K562 (cell line): Measurements from ENCODE around the gene HTR3B. TPM values are rescaled to one million over a fixed set of nuclear protein-coding genes. Genes with fewer than 3 reads are reported as not detected.
A peak's percentile ranks its signal among the peaks of the same experiment; 100 is the strongest.

Experiments
- ATAC-seq: fragments of 200-7000 bp; cut with Tn5 transposase; 3 replicates; pipeline ENCODE4 v1.9.1; 2020; ENCODE audit warnings: moderate library complexity
- BruUV-seq: library from RNA; stranded (reverse); fragments of 400-500 nt; replicated peaks from 2 replicates; lab custom pipeline; 2021; lab: Mats Ljungman, UMichigan
- CTCF ChIA-PET: fragments of 300-600 bp; formaldehyde crosslinking; extraction: SDS; loops from one replicate; lab custom pipeline; 2021; ENCODE audit warnings: low intra/inter-chr PET ratio; lab: Yijun Ruan, JAX
- POLR2A ChIA-PET: fragments of 300-600, 350-650 bp; sonication (Branson Sonifier 250); formaldehyde crosslinking; extraction: SDS; loops from one replicate; lab custom pipeline; 2021; ENCODE audit warnings: antibody characterized with exemption, inconsistent platforms; lab: Yijun Ruan, JAX
- DNase-seq, 4 experiments: peaks; one replicate each; pipeline versions ENCODE4 v3.0.0 to v3.0.0-alpha.2; 2011 to 2018; ENCODE audit warnings: low spot score in 3 of 4, mixed read lengths in 3 of 4; ENCODE audit errors: extremely low read depth in 1 of 4
- FAIRE-seq: peaks from 2 replicates; lab custom pipeline; 2011; peaks lifted over from hg19 to GRCh38; lab: Jason Lieb, UNC
- H2AFZ ChIP-seq: 2 replicates; pipeline ENCODE4 v1.6.0; 2011; ENCODE audit warnings: low read depth, low read length, control low read depth, inconsistent platforms
- H3K27ac ChIP-seq: fragments of 200-600 bp; 3 replicates; pipeline ENCODE4 v1.8.0; 2011; ENCODE audit warnings: low read depth, mild to moderate bottlenecking, control low read depth, inconsistent platforms, low read length, moderate library complexity, mixed read lengths; ENCODE audit errors: extremely low read depth
- H3K27me3 ChIP-seq, 2 experiments: fragments of 300-600 bp in 1 of 2; 2 replicates in 1 of 2; 3 replicates in 1 of 2; pipeline versions ENCODE4 v1.6.0 to v1.8.0; 2011; ENCODE audit warnings: inconsistent platforms in 2 of 2, low read length in 2 of 2, mild to moderate bottlenecking in 1 of 2, mixed read lengths in 1 of 2, moderate library complexity in 1 of 2; ENCODE audit not compliant: control insufficient read depth in 2 of 2, insufficient read depth in 2 of 2
- H3K36me3 ChIP-seq: fragments of 300-600 bp; 3 replicates; pipeline ENCODE4 v1.8.0; 2011; ENCODE audit warnings: mild to moderate bottlenecking, low read length, inconsistent platforms; ENCODE audit not compliant: control insufficient read depth, insufficient read depth
- H3K4me1 ChIP-seq, 2 experiments: fragments of 200-600 bp in 1 of 2; replicated peaks in 1 of 2; 2 replicates in 1 of 2; 3 replicates in 1 of 2; pipeline versions ENCODE4 v1.5.1 to v1.8.0; 2011; ENCODE audit warnings: inconsistent platforms in 2 of 2, low read length in 2 of 2, mild to moderate bottlenecking in 1 of 2, mixed read lengths in 1 of 2, moderate library complexity in 1 of 2; ENCODE audit not compliant: control insufficient read depth in 2 of 2, insufficient read depth in 2 of 2
- H3K4me2 ChIP-seq: 2 replicates; pipeline ENCODE4 v1.6.1; 2011; ENCODE audit warnings: low read length, control low read depth, inconsistent platforms, mixed read lengths; ENCODE audit not compliant: insufficient read depth
- H3K4me3 ChIP-seq: fragments of 200-600 bp; sonication (generic), shearing (Covaris generic); 2 replicates; pipeline ENCODE4 v1.5.1; 2016; ENCODE audit warnings: control low read depth, inconsistent platforms
- H3K79me2 ChIP-seq: fragments of 200-600 bp; 3 replicates; pipeline ENCODE4 v1.8.0; 2011; ENCODE audit warnings: low read length, inconsistent platforms; ENCODE audit not compliant: control insufficient read depth, insufficient read depth
- H3K9ac ChIP-seq, 2 experiments: 2 replicates each; pipeline versions ENCODE4 v1.6.0 to v1.6.1; 2011; ENCODE audit warnings: low read depth in 2 of 2, low read length in 2 of 2, control low read depth in 1 of 2, inconsistent platforms in 1 of 2, mild to moderate bottlenecking in 1 of 2, mixed read lengths in 1 of 2; ENCODE audit not compliant: insufficient read depth in 1 of 2
- H3K9me1 ChIP-seq: one replicate; pipeline ENCODE4 v1.6.0; 2011; ENCODE audit warnings: inconsistent platforms, mild to moderate bottlenecking, low read length, moderate library complexity; ENCODE audit not compliant: control insufficient read depth, insufficient read depth
- H3K9me3 ChIP-seq: replicated peaks from 2 replicates; pipeline ENCODE4 v1.5.1; 2011; ENCODE audit warnings: low read depth, low read length, inconsistent platforms; ENCODE audit not compliant: control insufficient read depth, insufficient read depth
- H4K20me1 ChIP-seq: replicated peaks from 2 replicates; pipeline ENCODE4 v1.6.1; 2011; ENCODE audit warnings: low read length, inconsistent platforms, mixed read lengths; ENCODE audit not compliant: control insufficient read depth, insufficient read depth
- ADNP ChIP-seq: fragments of 200-800 bp; sonication (Bioruptor generic); IDR thresholded peaks from 2 replicates; pipeline ENCODE4 v1.6.1; 2016; ENCODE audit warnings: missing genetic modification characterization, missing compliant biosample characterization
- EWSR1 ChIP-seq: fragments of 450-650 bp; IDR thresholded peaks from 2 replicates; pipeline ENCODE4 v1.6.1; 2018; ENCODE audit warnings: borderline replicate concordance, mild to moderate bottlenecking, low read depth, moderate library complexity; ENCODE audit not compliant: partially characterized antibody
- JUND ChIP-seq, 2 experiments: IDR thresholded peaks; 2 replicates in 1 of 2; 3 replicates in 1 of 2; pipeline ENCODE4 v1.6.1; 2011; ENCODE audit warnings: borderline replicate concordance in 2 of 2, low read depth in 2 of 2, low read length in 2 of 2, improper control_type of control experiment in 1 of 2, missing biosample characterization in 1 of 2, missing genetic modification characterization in 1 of 2, missing genetic modification reagents in 1 of 2
- MAFF ChIP-seq: IDR thresholded peaks from 2 replicates; pipeline ENCODE4 v1.6.1; 2012; ENCODE audit warnings: low read length, improper control_type of control experiment
- MECOM ChIP-seq: fragments of 250-450 bp; sonication (Bioruptor Pico); IDR thresholded peaks from 2 replicates; pipeline ENCODE4 v1.8.0; 2022; ENCODE audit warnings: inconsistent platforms
- NBN ChIP-seq: fragments of 450-650 bp; IDR thresholded peaks from 2 replicates; pipeline ENCODE4 v1.6.1; 2016; ENCODE audit warnings: low read depth, mild to moderate bottlenecking
- NFE2 ChIP-seq: IDR thresholded peaks from 2 replicates; pipeline ENCODE4 v1.6.1; 2014; ENCODE audit warnings: antibody characterized with exemption, low read depth
- SMAD1 ChIP-seq: fragments of 150-350 bp; IDR thresholded peaks from 2 replicates; pipeline ENCODE4 v1.6.1; 2014; ENCODE audit warnings: low read length, low read depth; ENCODE audit not compliant: partially characterized antibody
- TEAD4 ChIP-seq, 2 experiments: sonication (generic) in 1 of 2; formaldehyde crosslinking in 1 of 2; IDR thresholded peaks; 2 replicates each; pipeline versions ENCODE4 v1.6.1 to v1.8.0; 2012 to 2022; ENCODE audit warnings: borderline replicate concordance in 1 of 2, inconsistent platforms in 1 of 2, low read length in 1 of 2, mild to moderate bottlenecking in 1 of 2, missing genetic modification reagents in 1 of 2
- ZC3H8 ChIP-seq: fragments of 450-650 bp; IDR thresholded peaks from 2 replicates; pipeline ENCODE4 v1.6.1; 2017
- ZNF12 ChIP-seq: sonication (generic); formaldehyde crosslinking; IDR thresholded peaks from 2 replicates; pipeline ENCODE4 v1.4.0; 2020; ENCODE audit warnings: mild to moderate bottlenecking, missing genetic modification reagents
- ZNF175 ChIP-seq: fragments of 200-800 bp; sonication (Bioruptor generic); IDR thresholded peaks from 2 replicates; pipeline ENCODE4 v1.6.1; 2016; ENCODE audit warnings: low read depth, mild to moderate bottlenecking, missing genetic modification characterization, missing compliant biosample characterization
- ZNF224 ChIP-seq: sonication (generic); formaldehyde crosslinking; IDR thresholded peaks from 2 replicates; pipeline ENCODE4 v1.8.0; 2022; ENCODE audit warnings: mild to moderate bottlenecking, missing genetic modification reagents
- ZNF316 ChIP-seq: fragments of 450-650 bp; IDR thresholded peaks from 2 replicates; pipeline ENCODE4 v1.6.1; 2016
- ZNF639 ChIP-seq, 2 experiments: fragments of 200-800 bp in 1 of 2; sonication (Bioruptor generic) in 1 of 2; sonication (generic) in 1 of 2; formaldehyde crosslinking in 1 of 2; IDR thresholded peaks in 1 of 2; conservative IDR thresholded peaks in 1 of 2; 2 replicates each; pipeline versions ENCODE4 v1.5.0 to v1.6.1; 2016 to 2020; ENCODE audit warnings: missing compliant biosample characterization in 1 of 2, missing genetic modification characterization in 1 of 2, missing genetic modification reagents in 1 of 2
- ZSCAN29 ChIP-seq: fragments of 450-650 bp; IDR thresholded peaks from 2 replicates; pipeline ENCODE4 v1.6.1; 2017
- in situ Hi-C: fragments of 300-500 bp; cut with MboI; formaldehyde crosslinking; loops from 4 replicates; pipeline ENCODE4 v1.15.0; 2018; ENCODE audit warnings: inconsistent platforms, mixed read lengths
- intact Hi-C: fragments of 100-400 bp; cut with micrococcal nuclease; formaldehyde crosslinking; loops from 2 replicates; pipeline ENCODE4 v1.14.2; 2022
- polyA plus RNA-seq, 8 experiments: library from polyadenylated mRNA; depleted of rRNA in 4 of 8; stranded (reverse) in 5 of 8; unstranded in 3 of 8; fragments of >200 nt; fragmentation: Nextera tagmentation in 2 of 8; fragmentation: Illumina TruSeq in 1 of 8; extraction: Ambion mirVana in 2 of 8; extraction: Trizol in 1 of 8; gene quantifications; 2 replicates each; pipeline versions ENCODE4 v1.2.1 to v1.2.3, GENCODE V29; 2011 to 2014; ENCODE audit warnings: inconsistent platforms in 1 of 8, missing spikeins in 1 of 8
- total RNA-seq, 7 experiments: library from RNA; depleted of rRNA in 6 of 7; stranded (reverse); fragments of >200 nt in 6 of 7; fragmentation: Illumina TruSeq in 2 of 7; extraction: Trizol in 2 of 7; gene quantifications; 2 replicates each; pipeline versions ENCODE4 v1.2.1 to v1.2.3, GENCODE V29; 2011 to 2021; ENCODE audit warnings: low replicate concordance in 1 of 7
- TF ChIP-seq, protein P1 (sequence below): IDR thresholded peaks from 3 replicates; pipeline ENCODE4 v1.6.1; 2011; ENCODE audit warnings: borderline replicate concordance, mild to moderate bottlenecking, moderate library complexity; ENCODE audit not compliant: insufficient read length; ENCODE audit errors: extremely low read depth

The HTR3B gene
- total and polyA plus RNA-seq, 9 of the 15 experiments (the other 6 are each of a cell fraction or from before 2014, with no cell fraction given), result not detected

DNA sequence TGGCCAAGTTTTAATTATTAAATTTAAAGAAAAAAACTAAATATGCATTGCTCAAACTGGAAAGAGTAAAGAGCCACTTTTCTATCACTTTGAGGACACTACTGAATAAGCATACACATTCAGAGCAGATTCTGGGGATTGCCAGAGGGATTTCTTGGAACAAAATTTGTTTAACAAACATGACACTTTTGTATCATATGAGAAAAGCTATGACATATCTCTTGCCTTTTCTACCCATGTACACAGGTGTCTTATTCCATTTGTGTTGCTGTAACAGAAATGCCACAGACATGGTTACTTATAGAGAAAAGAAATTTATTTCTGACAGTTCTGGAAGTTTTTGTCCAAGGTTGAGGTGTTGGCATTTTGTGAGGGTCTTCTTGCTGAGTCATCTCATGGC lies 15.7 kb upstream of the HTR3B start:
- H3K4me2 ChIP-seq, result no peak overlapping the region
- no TSS peak for BruUV-seq
- DNase-seq, result no peak
- no peaks in the 10 kb centered on the region for H3K36me3 ChIP-seq
- H3K27ac ChIP-seq, result no peak overlapping the region
- H3K9me3 ChIP-seq, result no peaks in the 10 kb centered on the region
- no peaks in the 10 kb centered on the region for H3K9me1 ChIP-seq
- no peaks in the 10 kb centered on the region for H3K79me2 ChIP-seq
- POLR2A ChIA-PET, result interaction anchor here (0.9 to 1.0 kb wide), 2 partner anchors 10 to 12 kb away, joined by 3 read pairs; no protein-coding TSS in a partner anchor
- H2AFZ ChIP-seq, result no peak overlapping the region
- peaks cover 0 to 6% of the 10 kb centered on the region in 2 experiments; a peak in 4 of 5 replicates for H3K4me1 ChIP-seq
- intact Hi-C loops, result no loop called here
- H3K4me3 ChIP-seq, result no peak overlapping the region
- H4K20me1 ChIP-seq, result no peaks in the 10 kb centered on the region
- in situ Hi-C loops, result no loop called here
- CTCF ChIA-PET, result no interaction called here
- H3K9ac ChIP-seq, result no peak overlapping the region
- ATAC-seq, result no peak
- no peak for FAIRE-seq
- no peaks in the 10 kb centered on the region for H3K27me3 ChIP-seq
- TF ChIP-seq ZSCAN29 (no peak), ZNF12 (CRISPR knock-in tag) (no peak), ZNF175 (CRISPR knock-in tag) (no peak), TEAD4 (IDR thresholded peaks at IDR 0.05; ENCODE audit: low read length) (no peak), TEAD4 (CRISPR knock-in tag; IDR thresholded peaks at IDR 0.05; ENCODE audit: borderline replicate concordance) (no peak), ZNF224 (CRISPR knock-in tag) (no peak), MECOM (CRISPR knock-in tag) (no peak), NBN (no peak), NFE2 (0 out of 2 replicates have a peak, but pooled peaks have one; percentile 28), ZNF316 (peak; percentile 43; the same call in 1 of the 2 replicates), JUND (IDR thresholded peaks at IDR 0.05; ENCODE audit: borderline replicate concordance, low read depth, low read length) (no peak), JUND (tag; IDR thresholded peaks at IDR 0.05; ENCODE audit: borderline replicate concordance, low read depth, low read length) (no peak), ZNF639 (CRISPR knock-in tag; conservative IDR thresholded peaks at IDR 0.05 in 1 of 2, IDR thresholded peaks at IDR 0.05 in 1 of 2) (no peak), MAFF (0 out of 2 replicates have a peak, but pooled peaks have one; percentile 10), ADNP (tag) (no peak), SMAD1 (no peak), EWSR1 (no peak), ZC3H8 (no peak)
- TF ChIP-seq, protein P1, sequence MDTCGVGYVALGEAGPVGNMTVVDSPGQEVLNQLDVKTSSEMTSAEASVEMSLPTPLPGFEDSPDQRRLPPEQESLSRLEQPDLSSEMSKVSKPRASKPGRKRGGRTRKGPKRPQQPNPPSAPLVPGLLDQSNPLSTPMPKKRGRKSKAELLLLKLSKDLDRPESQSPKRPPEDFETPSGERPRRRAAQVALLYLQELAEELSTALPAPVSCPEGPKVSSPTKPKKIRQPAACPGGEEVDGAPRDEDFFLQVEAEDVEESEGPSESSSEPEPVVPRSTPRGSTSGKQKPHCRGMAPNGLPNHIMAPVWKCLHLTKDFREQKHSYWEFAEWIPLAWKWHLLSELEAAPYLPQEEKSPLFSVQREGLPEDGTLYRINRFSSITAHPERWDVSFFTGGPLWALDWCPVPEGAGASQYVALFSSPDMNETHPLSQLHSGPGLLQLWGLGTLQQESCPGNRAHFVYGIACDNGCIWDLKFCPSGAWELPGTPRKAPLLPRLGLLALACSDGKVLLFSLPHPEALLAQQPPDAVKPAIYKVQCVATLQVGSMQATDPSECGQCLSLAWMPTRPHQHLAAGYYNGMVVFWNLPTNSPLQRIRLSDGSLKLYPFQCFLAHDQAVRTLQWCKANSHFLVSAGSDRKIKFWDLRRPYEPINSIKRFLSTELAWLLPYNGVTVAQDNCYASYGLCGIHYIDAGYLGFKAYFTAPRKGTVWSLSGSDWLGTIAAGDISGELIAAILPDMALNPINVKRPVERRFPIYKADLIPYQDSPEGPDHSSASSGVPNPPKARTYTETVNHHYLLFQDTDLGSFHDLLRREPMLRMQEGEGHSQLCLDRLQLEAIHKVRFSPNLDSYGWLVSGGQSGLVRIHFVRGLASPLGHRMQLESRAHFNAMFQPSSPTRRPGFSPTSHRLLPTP, result no peak
